A549 treated with RU486 at 1 μM for 4 hours (cell line): ENCODE measurements around the gene RND3. TPM values are rescaled to one million over a fixed set of nuclear protein-coding genes. Genes with fewer than 3 reads are reported as not detected.

Experiments
- total RNA-seq: library from RNA; stranded (reverse); fragments of 200-300 nt; extraction: Qiagen RNA extraction; gene quantifications from 5 replicates; pipeline ENCODE4 v1.2.3, GENCODE V29; 2022; ENCODE audit warnings: low read depth

The RND3 gene
- total RNA-seq = 56.1 to 75.4 TPM (median 67.3 TPM) in 5 replicates

GRCh38 chr2:150487537-150488429 lies at the start of gene RND3:
RND3 (minus strand) TSS chr2:150487667; CDS start chr2:150487417, 250 bp downstream.

